Smooth muscle cell (in vitro differentiated cells): ENCODE data around the gene CST3. TPM values are rescaled to one million over a fixed set of nuclear protein-coding genes. Genes with fewer than 3 reads are reported as not detected.
"Not testable (repeated sequence)": the region's sequence is repeated elsewhere in the genome, so short reads cannot be mapped to it uniquely, and the experiment has no call there.

Experiments
- DNase-seq: peaks from one replicate; lab custom pipeline; 2025; ENCODE audit not compliant: unreplicated experiment; lab: John Stamatoyannopoulos, UW
- H2AFZ ChIP-seq: fragments of 200-600 bp; sonication (generic); 2 replicates; pipeline ENCODE4 v1.6.0; 2016; ENCODE audit warnings: antibody characterized with exemption, low read depth, mild to moderate bottlenecking
- H3F3A ChIP-seq: fragments of 200-600 bp; sonication (generic); 2 replicates; pipeline ENCODE4 v1.6.0; 2017; ENCODE audit warnings: antibody characterized with exemption, low read depth
- H3K27ac ChIP-seq: fragments of 200-600 bp; sonication (generic); 2 replicates; pipeline ENCODE4 v1.5.1; 2016; ENCODE audit warnings: low read depth, mild to moderate bottlenecking
- H3K27me3 ChIP-seq: fragments of 200-600 bp; sonication (generic); 2 replicates; pipeline ENCODE4 v1.6.1; 2016; ENCODE audit warnings: low read depth, mild to moderate bottlenecking
- H3K36me3 ChIP-seq: fragments of 200-600 bp; sonication (generic); 2 replicates; pipeline ENCODE4 v1.5.1; 2016; ENCODE audit warnings: low read depth
- H3K4me1 ChIP-seq: fragments of 200-600 bp; sonication (generic); 2 replicates; pipeline ENCODE4 v1.5.1; 2016; ENCODE audit warnings: low read depth
- H3K4me2 ChIP-seq: fragments of 200-600 bp; sonication (generic); 2 replicates; pipeline ENCODE4 v1.6.0; 2016; ENCODE audit warnings: mild to moderate bottlenecking
- H3K4me3 ChIP-seq: fragments of 200-600 bp; sonication (generic); 2 replicates; pipeline ENCODE4 v1.5.1; 2016; ENCODE audit warnings: mild to moderate bottlenecking
- H3K79me2 ChIP-seq: fragments of 200-600 bp; sonication (generic); 2 replicates; pipeline ENCODE4 v1.6.0; 2016; ENCODE audit warnings: low read depth, mild to moderate bottlenecking
- H3K9ac ChIP-seq: fragments of 200-600 bp; sonication (generic); 2 replicates; pipeline ENCODE4 v1.6.0; 2016; ENCODE audit warnings: low read depth
- H3K9me3 ChIP-seq: fragments of 200-600 bp; sonication (generic); replicated peaks from 2 replicates; pipeline ENCODE4 v1.5.1; 2016; ENCODE audit warnings: low read depth
- H4K20me1 ChIP-seq: fragments of 200-600 bp; sonication (generic); 2 replicates; pipeline ENCODE4 v1.6.0; 2016; ENCODE audit warnings: low read depth
- WGBS: methylation state at CpG from one replicate; pipeline ENCODE4 v1.1.7; 2016; ENCODE audit warnings: low lambda C conversion rate; 5-methylcytosine and 5-hydroxymethylcytosine counted together
- polyA plus RNA-seq: library from polyadenylated mRNA; unstranded; fragments of >200 nt; fragmentation: Nextera tagmentation; extraction: Ambion mirVana; gene quantifications from 2 replicates; pipeline ENCODE4 v1.2.1, GENCODE V29; 2016
- total RNA-seq: library from RNA; depleted of rRNA; stranded (reverse); fragments of >200 nt; gene quantifications from 2 replicates; pipeline ENCODE4 v1.2.3, GENCODE V29; 2014
- TF ChIP-seq, protein P1 (sequence below): fragments of 200-600 bp; sonication (generic); IDR thresholded peaks from 2 replicates; pipeline ENCODE4 v1.5.1; 2017; ENCODE audit warnings: borderline replicate concordance, mild to moderate bottlenecking, antibody characterized with exemption; ENCODE audit not compliant: insufficient read depth, poor library complexity, severe bottlenecking

CST3 gene
- total and polyA plus RNA-seq, 2 experiments from 2014 or later: 170 to 338 TPM

DNA sequence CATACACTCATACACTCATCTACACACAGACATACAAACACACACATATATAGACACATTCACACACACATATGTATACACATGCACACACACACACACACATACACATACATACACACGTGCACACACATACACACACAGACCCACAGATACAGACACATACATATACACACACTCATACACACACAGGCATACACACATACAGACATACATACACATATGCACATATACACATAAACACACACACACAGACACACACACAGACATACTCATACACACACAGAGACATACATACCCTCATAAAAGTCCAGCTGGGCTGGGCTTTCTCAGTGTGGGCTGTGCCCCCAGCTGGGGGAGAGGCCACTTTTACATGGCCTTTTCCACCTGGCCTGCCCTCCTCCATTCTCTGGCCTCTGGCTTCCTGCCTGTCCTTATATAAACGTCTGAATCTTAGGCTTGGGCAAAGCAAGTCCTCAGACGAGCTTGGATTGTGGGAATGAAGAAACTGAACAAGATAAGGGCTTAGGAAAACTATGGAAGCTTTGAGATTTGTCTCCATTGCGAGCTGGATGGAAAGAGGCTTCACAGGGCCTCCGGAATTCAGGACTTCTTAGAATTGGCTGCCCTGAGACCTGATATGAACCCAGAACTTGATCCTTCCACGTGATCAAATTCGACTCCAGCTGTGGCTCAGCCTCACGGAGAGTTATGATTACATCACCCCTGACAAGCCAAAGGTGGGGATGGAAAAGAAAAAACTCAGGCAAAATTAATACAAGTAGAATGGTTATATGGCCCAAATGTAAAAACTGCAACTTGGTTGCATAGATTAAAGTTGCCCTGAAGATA, 22.5 kb upstream of the CST3 start:
- Histone ChIP-seq H3K36me3 (no peaks in the 10 kb centered on the region), H2AFZ (no peak overlapping the region), H3K27me3 (no peaks in the 10 kb centered on the region), H4K20me1 (no peaks in the 10 kb centered on the region), H3K79me2 (no peaks in the 10 kb centered on the region), H3K4me2 (no peak overlapping the region), H3K9me3 (no peaks in the 10 kb centered on the region), H3K27ac (no peak overlapping the region), H3K4me1 (no peaks in the 10 kb centered on the region), H3K4me3 (no peak overlapping the region), H3K9ac (no peak overlapping the region), H3F3A (no peaks in the 10 kb centered on the region)
- no peak for DNase-seq
- 54% methylated on average over 8 of the region's 8 CpGs for WGBS
- TF ChIP-seq, protein P1, sequence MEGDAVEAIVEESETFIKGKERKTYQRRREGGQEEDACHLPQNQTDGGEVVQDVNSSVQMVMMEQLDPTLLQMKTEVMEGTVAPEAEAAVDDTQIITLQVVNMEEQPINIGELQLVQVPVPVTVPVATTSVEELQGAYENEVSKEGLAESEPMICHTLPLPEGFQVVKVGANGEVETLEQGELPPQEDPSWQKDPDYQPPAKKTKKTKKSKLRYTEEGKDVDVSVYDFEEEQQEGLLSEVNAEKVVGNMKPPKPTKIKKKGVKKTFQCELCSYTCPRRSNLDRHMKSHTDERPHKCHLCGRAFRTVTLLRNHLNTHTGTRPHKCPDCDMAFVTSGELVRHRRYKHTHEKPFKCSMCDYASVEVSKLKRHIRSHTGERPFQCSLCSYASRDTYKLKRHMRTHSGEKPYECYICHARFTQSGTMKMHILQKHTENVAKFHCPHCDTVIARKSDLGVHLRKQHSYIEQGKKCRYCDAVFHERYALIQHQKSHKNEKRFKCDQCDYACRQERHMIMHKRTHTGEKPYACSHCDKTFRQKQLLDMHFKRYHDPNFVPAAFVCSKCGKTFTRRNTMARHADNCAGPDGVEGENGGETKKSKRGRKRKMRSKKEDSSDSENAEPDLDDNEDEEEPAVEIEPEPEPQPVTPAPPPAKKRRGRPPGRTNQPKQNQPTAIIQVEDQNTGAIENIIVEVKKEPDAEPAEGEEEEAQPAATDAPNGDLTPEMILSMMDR: no peak

DNA sequence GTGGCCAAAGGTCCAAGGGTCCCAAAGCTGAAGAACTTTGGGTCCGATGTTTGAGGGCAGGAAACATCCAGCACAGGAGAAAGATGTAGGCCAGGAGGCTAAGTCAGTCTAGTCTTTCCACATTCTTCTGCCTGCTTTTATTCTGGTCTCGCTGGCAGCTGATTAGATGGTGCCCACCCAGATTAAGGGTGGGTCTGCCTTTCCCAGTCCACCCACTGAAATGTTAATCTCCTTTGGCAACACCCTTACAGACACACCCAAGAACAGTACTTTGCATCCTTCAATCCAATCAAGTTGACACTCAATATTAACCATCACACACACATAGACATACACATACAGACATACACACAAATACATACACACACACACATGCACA, 21.8 kb upstream of the CST3 start:
- not testable (repeated sequence) for H3K27ac ChIP-seq, H3F3A ChIP-seq, DNase-seq, H3K36me3 ChIP-seq, H3K9me3 ChIP-seq, H3K4me3 ChIP-seq, H3K27me3 ChIP-seq, H3K79me2 ChIP-seq, H2AFZ ChIP-seq, H3K4me2 ChIP-seq, H3K4me1 ChIP-seq, H3K9ac ChIP-seq, H4K20me1 ChIP-seq
- 100% methylated on average over 2 of the region's 2 CpGs for WGBS

DNA sequence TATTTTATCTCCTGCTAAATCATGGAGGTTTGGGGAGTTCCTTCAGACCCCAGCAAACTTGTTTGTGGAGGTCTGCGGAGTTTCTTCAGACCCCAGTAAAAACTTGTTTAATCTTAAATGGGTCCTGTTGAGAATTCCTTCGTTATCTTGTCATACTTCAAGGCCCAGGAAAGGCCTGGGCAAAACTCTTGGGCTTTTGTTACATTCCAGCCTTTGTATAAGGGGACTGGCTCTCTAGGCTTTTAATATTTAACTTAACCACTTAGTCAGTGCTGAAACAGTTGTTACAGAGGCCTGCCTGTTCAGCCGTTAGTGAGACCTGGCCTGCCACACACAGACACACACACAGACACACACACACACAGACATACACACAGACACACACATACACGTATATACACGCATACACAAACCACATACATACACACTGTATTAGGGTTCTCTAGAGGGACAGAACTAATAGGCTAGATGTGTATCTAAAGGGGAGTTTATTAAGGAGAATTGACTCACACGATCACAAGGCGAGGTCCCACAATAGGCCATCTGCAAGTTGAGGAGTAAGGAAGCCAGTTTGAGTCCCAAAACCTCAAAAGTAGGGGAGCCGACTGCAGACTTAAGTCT, 21.3 kb upstream of the CST3 start:
- Histone ChIP-seq H4K20me1 (no peaks in the 10 kb centered on the region), H3K79me2 (no peaks in the 10 kb centered on the region), H3K9me3 (no peaks in the 10 kb centered on the region), H3K27me3 (no peaks in the 10 kb centered on the region), H3K4me2 (no peak overlapping the region), H3K4me3 (no peak overlapping the region), H3K4me1 (no peaks in the 10 kb centered on the region), H3K27ac (no peak overlapping the region), H2AFZ (no peak overlapping the region), H3K36me3 (no peaks in the 10 kb centered on the region), H3F3A (no peaks in the 10 kb centered on the region), H3K9ac (no peak overlapping the region)
- no peak for DNase-seq
- 81% methylated on average over 8 of the region's 8 CpGs for WGBS
- TF ChIP-seq, protein P1: no peak

DNA sequence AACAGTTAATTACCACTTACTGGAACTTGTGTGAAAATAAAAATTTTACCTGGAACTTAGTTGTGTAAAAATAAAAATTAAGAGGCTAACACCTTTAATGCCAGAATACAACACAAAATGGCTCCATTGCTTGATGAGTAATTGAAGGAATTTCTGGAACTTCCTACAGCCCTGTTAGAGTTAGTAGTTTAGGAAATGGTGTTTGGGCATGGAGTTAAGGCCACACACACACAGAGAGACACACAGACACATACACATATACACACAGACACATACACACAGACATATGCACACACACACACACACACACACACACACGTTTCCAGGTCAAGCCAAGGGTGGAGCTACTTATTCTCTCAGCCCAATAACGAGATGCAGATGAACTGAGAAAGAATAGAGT, 20.6 kb upstream of the CST3 start:
- no peaks in the 10 kb centered on the region for H3K9me3 ChIP-seq
- no peak overlapping the region for H2AFZ ChIP-seq
- no peaks in the 10 kb centered on the region for H3K4me1 ChIP-seq
- WGBS: 84% methylated on average over 2 of the region's 2 CpGs
- no peak overlapping the region for H3K4me3 ChIP-seq
- no peak overlapping the region for H3K27ac ChIP-seq
- no peaks in the 10 kb centered on the region for H3K27me3 ChIP-seq
- no peak overlapping the region for H3K4me2 ChIP-seq
- TF ChIP-seq, protein P1: no peak
- no peaks in the 10 kb centered on the region for H3F3A ChIP-seq
- DNase-seq: no peak
- H4K20me1 ChIP-seq: no peaks in the 10 kb centered on the region
- H3K9ac ChIP-seq: no peak overlapping the region
- no peaks in the 10 kb centered on the region for H3K36me3 ChIP-seq
- H3K79me2 ChIP-seq: no peaks in the 10 kb centered on the region
